Esophagus muscularis mucosa (tissue), 4 donors: ENCODE measurements around the gene ANGPTL5.

Experiments used
- CTCF ChIP-seq, 3 experiments: fragments of 200-600 bp in 2 of 3; fragments of 450-650 bp in 1 of 3; sonication (generic) in 2 of 3; IDR thresholded peaks; one replicate each; pipeline ENCODE4 v1.5.1; 2017 to 2019; ENCODE audit warnings: antibody characterized with exemption in 3 of 3, mild to moderate bottlenecking in 2 of 3, moderate library complexity in 1 of 3
- EP300 ChIP-seq: sonication (generic); formaldehyde crosslinking; IDR thresholded peaks from one replicate; pipeline ENCODE4 v1.6.1; 2017; ENCODE audit warnings: antibody characterized with exemption
- POLR2A ChIP-seq: fragments of 450-650 bp; IDR thresholded peaks from one replicate; pipeline ENCODE4 v1.6.1; 2017; ENCODE audit warnings: antibody characterized with exemption, moderate library complexity, mild to moderate bottlenecking, low read depth
- POLR2AphosphoS5 ChIP-seq, 2 donors: sonication (generic); formaldehyde crosslinking; IDR thresholded peaks; one replicate each; pipeline ENCODE4 v1.6.1; 2017; ENCODE audit warnings: antibody characterized with exemption in 2 of 2

- TF ChIP-seq CTCF (IDR thresholded peaks at IDR 0.05) (no peak), POLR2A (no peak), EP300 (no peak), POLR2AphosphoS5 (IDR thresholded peaks at IDR 0.05) (no peak)
Measured at GRCh38 chr11:101840704-101841103, 75.6 kb downstream of the ANGPTL5 start.
